Muscle of leg (tissue), 11 donors: Measurements from ENCODE around the gene GPRASP3. TPM values are rescaled to one million over a fixed set of nuclear protein-coding genes. Genes with fewer than 3 reads are reported as not detected.
"Not testable (repeated sequence)": the region's sequence is repeated elsewhere in the genome, so short reads cannot be mapped to it uniquely, and the experiment has no call there.

Source experiments
- DNase-seq: peaks from one replicate; pipeline ENCODE4 v3.0.0; 2013
- H3K27ac ChIP-seq: one replicate; pipeline ENCODE4 v1.5.1; 2013; ENCODE audit warnings: mild to moderate bottlenecking, low read length, control low read depth
- H3K27me3 ChIP-seq: one replicate; pipeline ENCODE4 v1.6.1; 2013; ENCODE audit warnings: low read length; ENCODE audit not compliant: control insufficient read depth, insufficient read depth
- H3K36me3 ChIP-seq: one replicate; pipeline ENCODE4 v1.6.1; 2013; ENCODE audit warnings: low read length; ENCODE audit not compliant: control insufficient read depth, insufficient read depth
- H3K4me1 ChIP-seq: one replicate; pipeline ENCODE4 v1.6.1; 2013; ENCODE audit warnings: low read length; ENCODE audit not compliant: control insufficient read depth, insufficient read depth
- H3K4me3 ChIP-seq: one replicate; pipeline ENCODE4 v1.5.1; 2013; ENCODE audit warnings: low read length, control low read depth
- H3K9me3 ChIP-seq: replicated peaks from 2 replicates; pipeline ENCODE4 v1.6.1; 2013; ENCODE audit warnings: low read depth, low read length; ENCODE audit not compliant: control insufficient read depth
- WGBS: methylation state at CpG from one replicate; pipeline ENCODE4 v1.1.5; 2013; ENCODE audit warnings: missing lambda C conversion rate; ENCODE audit not compliant: insufficient coverage; 5-methylcytosine and 5-hydroxymethylcytosine counted together
- polyA plus RNA-seq, 8 donors: library from polyadenylated mRNA; unstranded; fragments of 120-200 nt; gene quantifications; one replicate each; pipeline versions ENCODE4 v1.2.1 to v1.2.3, GENCODE V29; 2013; ENCODE audit warnings: inconsistent platforms in 1 of 8, low replicate concordance in 1 of 8; ENCODE audit not compliant: insufficient read length in 8 of 8, insufficient read depth in 1 of 8
- total RNA-seq: library from RNA; stranded (reverse); fragments of 120-200 nt; gene quantifications from one replicate; pipeline ENCODE4 v1.2.4, GENCODE V29; 2013

Gene GPRASP3
- total and polyA plus RNA-seq, 9 donors = 5.1 to 9.5 (median 7.0) TPM

DNA sequence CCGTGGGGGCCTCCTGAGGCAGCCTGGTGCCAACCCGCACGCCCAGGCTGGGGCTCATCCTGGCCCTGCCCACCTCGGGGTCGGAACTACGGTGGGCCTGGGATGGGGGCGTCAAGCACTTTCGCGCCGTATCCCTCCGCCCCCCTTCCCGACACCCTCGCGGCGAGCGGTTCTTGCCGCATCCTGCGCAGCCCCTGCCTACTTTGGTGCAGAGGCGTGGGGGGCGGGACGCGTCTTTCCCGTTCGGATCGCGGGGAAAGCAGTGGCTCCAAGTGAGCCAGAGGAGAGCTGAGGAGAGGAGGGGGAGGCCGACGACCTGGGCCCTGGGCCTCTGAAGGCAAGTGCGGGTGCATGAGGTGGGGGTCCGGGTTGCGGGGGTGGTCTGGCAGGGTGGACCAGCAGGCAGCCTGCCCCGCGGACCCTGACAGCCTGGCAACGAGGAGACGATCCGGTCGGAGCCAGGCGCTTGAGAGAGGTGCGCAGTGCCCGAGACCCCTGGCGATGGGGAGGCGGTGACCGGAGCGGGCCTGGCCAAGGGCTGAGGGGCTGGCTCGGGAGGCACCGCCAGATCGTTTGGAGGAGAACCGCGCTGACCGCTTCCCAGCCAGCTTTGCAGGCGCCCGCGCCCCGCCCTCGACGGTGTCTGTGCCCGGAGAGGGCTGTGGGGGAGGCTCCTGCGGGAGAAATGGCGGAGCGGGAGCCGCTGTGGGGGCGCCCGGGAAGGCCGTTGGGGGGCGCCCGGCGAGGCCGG, 8.2 kb upstream of the GPRASP3 start, which contains the start of gene GPRASP2:
TSS of gene GPRASP2 (plus strand) at position 233 of the 751 bp plus-strand sequence. CDS start 2,422 bp downstream, outside the sequence.
- H3K27ac ChIP-seq = peak within 1 kb of the TSS; percentile 87
- peak within 1 kb of the TSS; percentile 75 for H3K4me3 ChIP-seq
- H3K4me1 ChIP-seq = peaks cover 2% of the 10 kb centered on the region
- peaks cover 11% of the 10 kb centered on the region for H3K27me3 ChIP-seq
- peaks cover 5% of the 10 kb centered on the region for H3K36me3 ChIP-seq
- WGBS = 32% methylated on average over 50 of the region's 68 CpGs
- no peaks in the 10 kb centered on the region for H3K9me3 ChIP-seq
- DNase-seq = peak; percentile 83

- peak overlapping the region; percentile 75 for H3K4me3 ChIP-seq
- H3K27ac ChIP-seq = peak overlapping the region; percentile 87
- peaks cover 2% of the 10 kb centered on the region for H3K4me1 ChIP-seq
- H3K9me3 ChIP-seq = no peaks in the 10 kb centered on the region
- DNase-seq = peak; percentile 86
- peaks cover 5% of the 10 kb centered on the region for H3K36me3 ChIP-seq
- 43% methylated on average over 11 of the region's 23 CpGs for WGBS
- H3K27me3 ChIP-seq = peaks cover 11% of the 10 kb centered on the region
These were observed 7.4 kb upstream of the GPRASP3 start for GRCh38 chrX:102712981-102713625.

DNA sequence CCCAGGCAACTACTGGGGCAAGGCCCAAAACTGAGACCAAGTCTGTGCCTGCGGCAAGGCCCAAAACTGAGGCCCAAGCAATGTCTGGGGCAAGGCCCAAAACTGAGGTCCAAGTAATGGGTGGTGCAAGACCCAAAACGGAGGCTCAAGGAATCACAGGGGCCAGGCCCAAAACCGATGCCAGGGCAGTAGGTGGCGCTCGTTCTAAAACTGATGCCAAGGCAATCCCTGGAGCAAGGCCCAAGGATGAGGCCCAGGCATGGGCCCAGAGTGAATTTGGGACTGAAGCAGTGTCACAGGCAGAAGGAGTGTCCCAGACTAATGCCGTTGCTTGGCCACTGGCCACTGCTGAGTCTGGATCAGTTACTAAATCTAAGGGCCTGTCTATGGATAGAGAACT, 5.5 kb upstream of the GPRASP3 start:
- no peaks in the 10 kb centered on the region for H3K9me3 ChIP-seq
- WGBS = 55% methylated on average over 6 of the region's 6 CpGs
- peaks cover 5% of the 10 kb centered on the region for H3K36me3 ChIP-seq
- peaks cover 15% of the 10 kb centered on the region for H3K27me3 ChIP-seq
- H3K4me1 ChIP-seq = peaks cover 2% of the 10 kb centered on the region
- no peak for DNase-seq
- H3K4me3 ChIP-seq = no peak overlapping the region
- no peak overlapping the region for H3K27ac ChIP-seq

- Histone ChIP-seq H3K27me3 (peaks cover 21% of the 10 kb centered on the region), H3K36me3 (peaks cover 5% of the 10 kb centered on the region), H3K9me3 (no peaks in the 10 kb centered on the region), H3K27ac (no peak overlapping the region), H3K4me1 (peaks cover 2% of the 10 kb centered on the region), H3K4me3 (no peak overlapping the region)
- no peak for DNase-seq
- WGBS = 91% methylated on average over 5 of the region's 5 CpGs
These were observed 4.6 kb upstream of the GPRASP3 start for GRCh38 chrX:102715967-102716366.

DNA sequence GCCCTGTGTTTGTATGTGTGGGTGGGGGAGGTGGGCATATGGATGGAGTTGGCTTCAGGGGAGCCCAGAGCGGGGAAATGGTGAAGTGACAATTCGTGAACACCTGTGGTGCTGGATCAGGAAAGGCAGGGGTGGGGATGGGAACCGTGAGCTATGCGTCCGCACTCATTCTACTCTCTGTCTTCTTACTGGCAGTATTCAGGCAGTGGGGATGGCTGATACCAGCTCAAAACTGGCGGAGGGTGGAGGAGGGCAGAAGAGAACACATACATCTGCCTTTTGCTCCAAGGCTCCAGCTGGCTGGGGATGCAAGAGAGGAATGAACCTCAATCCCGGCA, 595 bp downstream of the GPRASP3 start:
- H3K36me3 ChIP-seq, H3K27ac ChIP-seq, DNase-seq, H3K4me1 ChIP-seq, H3K9me3 ChIP-seq: not testable (repeated sequence)
- peaks cover 14% of the 10 kb centered on the region for H3K27me3 ChIP-seq
- no CpG with 5 or more reads among the region's 7 CpGs for WGBS
- peak overlapping the region; percentile 50 for H3K4me3 ChIP-seq

GRCh38 chrX:102723456-102723855, 2.9 kb downstream of the GPRASP3 start:
- DNase-seq = no peak
- Histone ChIP-seq H3K4me3 (no peak overlapping the region), H3K27me3 (peaks cover 14% of the 10 kb centered on the region), H3K27ac (no peak overlapping the region), H3K36me3 (no peaks in the 10 kb centered on the region), H3K9me3 (no peaks in the 10 kb centered on the region), H3K4me1 (peaks cover 3% of the 10 kb centered on the region)
- no CpG with 5 or more reads among the region's 1 CpG for WGBS

- no peaks in the 10 kb centered on the region for H3K4me1 ChIP-seq
- H3K4me3 ChIP-seq = no peak overlapping the region
- no peaks in the 10 kb centered on the region for H3K36me3 ChIP-seq
- H3K27ac ChIP-seq = no peak overlapping the region
- no peaks in the 10 kb centered on the region for H3K9me3 ChIP-seq
- no CpG with 5 or more reads among the region's 1 CpG for WGBS
- no peak for DNase-seq
- H3K27me3 ChIP-seq = peaks cover 2% of the 10 kb centered on the region
These were observed 7.2 kb downstream of the GPRASP3 start for GRCh38 chrX:102727761-102728160.

GRCh38 chrX:102728646-102729045, 8.1 kb downstream of the GPRASP3 start:
- no peak for DNase-seq
- Histone ChIP-seq H3K27me3 (peaks cover 2% of the 10 kb centered on the region), H3K36me3 (no peaks in the 10 kb centered on the region), H3K4me1 (no peaks in the 10 kb centered on the region), H3K4me3 (no peak overlapping the region), H3K27ac (no peak overlapping the region), H3K9me3 (no peaks in the 10 kb centered on the region)
- WGBS = no CpG with 5 or more reads among the region's 1 CpG

- Histone ChIP-seq H3K9me3 (no peaks in the 10 kb centered on the region), H3K4me1 (no peaks in the 10 kb centered on the region), H3K36me3 (no peaks in the 10 kb centered on the region), H3K27me3 (peaks cover 12% of the 10 kb centered on the region), H3K27ac (no peak overlapping the region), H3K4me3 (no peak overlapping the region)
- DNase-seq = no peak
- 58% methylated on average over 4 of the region's 7 CpGs for WGBS
These were observed 19.1 kb downstream of the GPRASP3 start for GRCh38 chrX:102739657-102740056.

- Histone ChIP-seq H3K4me1 (no peaks in the 10 kb centered on the region), H3K4me3 (no peak overlapping the region), H3K27me3 (peaks cover 17% of the 10 kb centered on the region), H3K27ac (no peak overlapping the region), H3K9me3 (no peaks in the 10 kb centered on the region), H3K36me3 (no peaks in the 10 kb centered on the region)
- no CpG with 5 or more reads among the region's 1 CpG for WGBS
- DNase-seq = no peak
These were observed 23.8 kb downstream of the GPRASP3 start for GRCh38 chrX:102744307-102744706.
